HL-60/S4 treated with retinoic acid at 250 ng/mL for 4 days and 3 days (cell line): ENCODE results near the gene PFDN4.

Experiments
- in situ Hi-C: fragments of 300-500 bp; cut with MboI; formaldehyde crosslinking; loops from 2 replicates; pipeline ENCODE4 v1.7.0; 2022; ENCODE audit warnings: low sequenced_read_pairs

PFDN4 gene

DNA sequence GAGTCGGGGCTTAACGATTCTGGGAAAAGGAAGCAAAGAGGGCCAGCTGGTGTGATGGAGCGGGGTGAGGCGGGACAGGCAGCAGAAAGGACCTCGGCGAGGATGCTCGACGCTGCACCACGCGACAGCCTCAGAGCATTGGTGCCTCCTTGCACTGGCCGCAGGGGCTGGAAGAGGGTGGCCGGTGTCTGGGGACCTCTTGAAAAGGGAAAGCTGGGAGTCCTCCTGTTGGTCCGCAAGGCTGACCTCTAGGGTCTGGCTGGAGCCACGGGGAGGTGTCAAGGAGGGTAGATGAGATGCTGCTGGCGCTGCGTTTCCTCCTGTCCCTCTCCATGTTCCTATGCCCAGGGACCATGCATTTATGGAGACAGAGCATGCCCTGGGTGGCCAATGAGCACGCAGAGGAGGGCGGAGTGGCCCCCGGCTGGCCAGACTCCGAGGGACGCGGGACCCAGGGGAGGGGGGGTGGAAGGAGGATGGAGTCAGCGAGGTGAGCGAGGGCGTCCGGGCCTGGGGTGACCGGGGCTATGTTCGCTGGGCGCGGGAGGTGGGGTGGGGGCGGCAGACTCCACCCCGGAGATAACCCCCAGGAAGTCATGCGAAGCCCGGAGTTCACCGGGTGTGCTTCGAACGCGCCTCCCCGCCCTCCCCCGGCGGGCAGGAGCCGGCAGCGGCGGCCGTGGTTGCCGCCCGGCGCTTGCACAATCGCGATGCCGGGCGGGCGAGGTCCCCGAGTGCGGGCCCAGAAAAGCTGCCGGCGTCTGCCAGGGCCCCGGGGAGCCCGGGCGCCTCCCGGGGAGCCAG lies 34.0 kb upstream of the PFDN4 start, which contains the start of gene CYP24A1:
CYP24A1 (minus strand) TSS at position 334 of the 804 bp plus-strand sequence. CDS start 407 bp downstream, outside the sequence.
- in situ Hi-C loops = no loop called here

GRCh38 chr20:54174457-54175175 lies 33.3 kb upstream of the PFDN4 start:
- in situ Hi-C loops = loop anchor here (25.0 kb wide), 1 partner anchor 612 kb away; no protein-coding TSS in a partner anchor

- in situ Hi-C loops = loop anchor here (25.0 kb wide), 1 partner anchor 614 kb away; no protein-coding TSS in a partner anchor
Measured at GRCh38 chr20:54176610-54177009, 31.3 kb upstream of the PFDN4 start.

DNA sequence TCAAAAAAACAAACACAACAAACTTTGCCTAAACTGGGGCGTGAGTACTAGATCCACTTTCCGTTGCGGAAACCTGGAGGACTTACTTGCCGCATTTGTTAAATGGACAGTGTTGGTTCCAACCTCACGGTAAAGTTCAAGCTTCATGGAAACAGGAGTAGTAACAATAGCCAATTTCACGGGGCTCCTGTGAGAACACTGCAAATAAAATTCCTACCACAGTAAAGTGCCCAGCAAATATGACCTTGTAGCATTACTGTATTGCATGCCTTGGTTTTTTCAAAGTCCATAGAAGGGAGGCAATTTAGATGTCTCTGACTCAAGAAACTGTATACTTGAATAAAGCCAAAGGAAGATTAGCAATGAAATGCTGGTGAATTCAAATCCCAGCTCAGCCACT lies 30.5 kb upstream of the PFDN4 start:
- in situ Hi-C loops = loop anchor here (25.0 kb wide), 1 partner anchor 615 kb away; no protein-coding TSS in a partner anchor

- in situ Hi-C loops = loop anchor here (25.0 kb wide), 1 partner anchor 616 kb away; no protein-coding TSS in a partner anchor
Measured at GRCh38 chr20:54178256-54178655, 29.6 kb upstream of the PFDN4 start.

DNA sequence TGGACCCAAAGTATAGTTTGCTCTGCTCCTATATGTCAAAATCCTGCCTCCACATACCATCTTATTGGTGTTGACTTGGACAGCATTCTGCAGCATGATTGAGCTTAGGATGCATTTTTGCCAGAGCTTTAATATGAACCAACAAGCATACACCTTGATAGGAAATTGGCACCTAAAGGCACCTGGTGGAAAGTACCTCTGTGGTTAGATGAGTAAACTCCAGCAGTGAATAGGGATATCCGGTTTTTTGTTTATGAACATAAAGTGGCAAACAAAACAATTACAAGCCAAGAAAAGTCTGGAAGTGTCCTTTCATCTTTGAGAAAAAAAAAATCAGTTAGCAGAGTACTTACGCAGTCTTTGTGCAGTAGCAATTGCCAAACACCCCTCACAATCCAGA lies 27.9 kb upstream of the PFDN4 start:
- in situ Hi-C loops = loop anchor here (25.0 kb wide), 1 partner anchor 618 kb away; no protein-coding TSS in a partner anchor

DNA sequence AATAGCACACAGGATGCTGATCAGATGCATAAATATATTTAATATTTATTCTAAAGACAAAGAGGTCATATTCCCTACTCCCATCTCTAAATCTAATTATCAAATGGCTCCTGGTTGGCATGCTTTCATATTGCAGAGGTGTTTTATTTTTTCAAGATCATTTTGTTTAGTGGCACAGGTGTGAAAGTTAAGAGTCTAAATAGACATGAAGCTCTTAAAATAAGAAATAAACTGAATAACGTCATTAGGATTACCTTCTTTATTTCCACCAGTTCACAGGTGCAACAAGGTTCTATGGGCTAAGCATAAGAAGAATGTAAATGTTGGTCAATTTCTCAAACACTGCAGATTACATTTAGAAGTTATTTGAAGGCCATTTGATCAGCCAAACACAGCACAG lies 27.0 kb upstream of the PFDN4 start:
- in situ Hi-C loops = loop anchor here (25.0 kb wide), 1 partner anchor 619 kb away; no protein-coding TSS in a partner anchor

DNA sequence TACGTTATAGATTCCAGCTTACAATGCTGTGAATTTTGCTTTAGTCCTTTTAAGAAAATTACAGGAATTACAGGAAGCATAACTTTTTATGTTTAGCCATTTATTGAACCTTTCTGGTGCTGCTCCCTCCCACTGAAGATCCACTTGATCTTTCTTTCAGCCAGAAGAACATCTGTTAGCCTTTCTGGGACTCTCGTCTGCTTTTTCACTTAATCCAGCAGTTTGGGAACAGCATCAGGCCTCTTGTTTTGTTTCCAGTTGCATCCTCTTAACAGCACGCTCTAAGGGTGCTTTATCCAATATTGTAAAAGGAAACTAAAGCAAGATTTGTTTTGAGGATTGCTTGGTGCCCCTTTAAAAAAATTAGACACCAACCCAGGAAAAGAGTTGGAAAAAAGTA lies 23.8 kb upstream of the PFDN4 start:
- in situ Hi-C loops = loop anchor here (25.0 kb wide), 1 partner anchor 622 kb away; no protein-coding TSS in a partner anchor

- in situ Hi-C loops = loop anchor here (25.0 kb wide), 1 partner anchor 623 kb away; no protein-coding TSS in a partner anchor
Measured at GRCh38 chr20:54184904-54185626, 22.8 kb upstream of the PFDN4 start.

- in situ Hi-C loops = loop anchor here (25.0 kb wide), 1 partner anchor 626 kb away; no protein-coding TSS in a partner anchor
Measured at GRCh38 chr20:54188132-54188849, 19.6 kb upstream of the PFDN4 start.

GRCh38 chr20:54189630-54190029 lies 18.3 kb upstream of the PFDN4 start:
- in situ Hi-C loops = loop anchor here (25.0 kb wide), 1 partner anchor 627 kb away; no protein-coding TSS in a partner anchor

DNA sequence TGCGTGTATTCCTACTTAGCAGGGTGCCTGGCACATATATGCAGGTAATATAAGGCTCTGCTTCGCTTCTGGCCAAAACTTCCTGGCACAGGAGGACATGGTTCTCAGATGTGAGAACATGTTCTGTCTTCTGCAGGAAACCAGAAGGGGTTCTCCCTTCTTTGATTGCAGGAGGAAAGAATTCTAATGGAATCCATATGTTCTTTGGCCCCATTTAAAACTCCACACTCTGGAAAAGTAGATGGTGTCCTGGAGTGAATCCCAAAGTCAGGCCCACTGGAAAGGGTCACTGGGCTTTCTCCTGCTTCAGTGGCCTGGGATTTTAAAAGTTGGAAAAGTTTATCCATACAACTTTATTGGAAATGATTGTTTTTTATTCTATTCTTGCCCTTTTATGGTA lies 17.7 kb upstream of the PFDN4 start:
- in situ Hi-C loops = loop anchor here (25.0 kb wide), 1 partner anchor 628 kb away; no protein-coding TSS in a partner anchor

- in situ Hi-C loops = loop anchor here (25.0 kb wide), 1 partner anchor 632 kb away; no protein-coding TSS in a partner anchor
Measured at GRCh38 chr20:54193817-54194216, 14.1 kb upstream of the PFDN4 start.

GRCh38 chr20:54194724-54195438 lies 13.0 kb upstream of the PFDN4 start:
- in situ Hi-C loops = loop anchor here (25.0 kb wide), 1 partner anchor 633 kb away; no protein-coding TSS in a partner anchor

- in situ Hi-C loops = loop anchor here (25.0 kb wide), 1 partner anchor 633 kb away; no protein-coding TSS in a partner anchor
Measured at GRCh38 chr20:54195483-54196472, 12.1 kb upstream of the PFDN4 start.

DNA sequence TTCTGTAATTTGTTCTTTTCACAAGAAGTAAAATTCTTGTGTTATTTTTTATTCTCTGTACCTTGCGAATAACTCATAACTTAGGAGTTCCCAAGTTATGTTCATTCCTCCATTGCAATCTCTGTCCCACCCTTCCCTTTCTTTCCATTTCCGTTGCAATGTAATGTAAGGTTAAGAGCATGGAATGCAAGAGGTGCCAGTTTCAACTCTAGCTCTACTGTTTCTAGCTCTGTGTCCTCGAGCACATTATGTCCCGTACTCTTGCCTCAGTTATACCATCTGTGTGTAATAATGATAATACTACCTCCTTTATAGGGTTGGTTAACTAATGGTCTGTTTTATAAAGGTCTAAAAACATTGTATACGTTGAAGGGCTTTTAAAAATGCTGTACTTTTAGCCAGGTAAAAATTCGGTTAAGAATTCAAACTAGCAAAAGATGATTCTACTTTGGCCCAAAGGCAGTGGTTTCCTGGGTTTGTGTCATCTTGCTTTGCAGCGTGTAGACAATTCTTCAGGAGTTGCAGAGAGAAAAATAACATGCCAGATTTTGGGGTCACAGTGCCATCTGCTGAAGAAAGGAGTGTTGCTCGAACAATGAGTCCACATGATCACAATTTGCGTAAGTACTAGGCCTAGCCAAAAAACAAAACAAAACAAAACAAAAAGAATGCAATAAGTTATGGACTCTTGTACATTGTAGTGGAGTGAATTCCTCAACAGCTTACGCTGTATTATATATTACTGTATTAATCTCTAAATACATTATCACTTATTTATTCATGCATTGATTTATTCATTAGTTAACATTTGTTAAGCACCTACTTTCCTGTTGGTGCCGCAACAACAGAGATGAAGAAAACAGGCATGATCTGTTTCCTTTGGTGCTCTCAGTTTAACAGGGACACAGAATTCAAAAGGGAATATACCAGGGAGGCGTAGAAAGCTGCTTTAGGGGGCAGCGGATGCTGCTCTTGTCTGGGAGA lies 10.0 kb upstream of the PFDN4 start:
- in situ Hi-C loops = loop anchor here (25.0 kb wide), 1 partner anchor 636 kb away; no protein-coding TSS in a partner anchor
